Vagina (tissue), 2 donors: ENCODE data around the gene ANKS1B.

Experiments used
- POLR2A ChIP-seq, 2 donors: fragments of 450-650 bp; IDR thresholded peaks; one replicate each; pipeline ENCODE4 v1.6.1; 2017; ENCODE audit warnings: antibody characterized with exemption in 2 of 2, mild to moderate bottlenecking in 2 of 2, moderate library complexity in 2 of 2
- POLR2AphosphoS5 ChIP-seq, 2 donors: sonication (generic); formaldehyde crosslinking; IDR thresholded peaks; one replicate each; pipeline ENCODE4 v1.9.0; 2017; ENCODE audit warnings: antibody characterized with exemption in 2 of 2, mild to moderate bottlenecking in 2 of 2, low read depth in 1 of 2; ENCODE audit not compliant: insufficient read depth in 1 of 2
- TF ChIP-seq, protein P1 (sequence below), 3 experiments: fragments of 450-650 bp in 2 of 3; fragments of 200-600 bp in 1 of 3; sonication (generic) in 1 of 3; IDR thresholded peaks; one replicate each; pipeline ENCODE4 v1.5.1; 2017 to 2019; ENCODE audit warnings: antibody characterized with exemption in 3 of 3, mild to moderate bottlenecking in 2 of 3, moderate library complexity in 2 of 3

DNA sequence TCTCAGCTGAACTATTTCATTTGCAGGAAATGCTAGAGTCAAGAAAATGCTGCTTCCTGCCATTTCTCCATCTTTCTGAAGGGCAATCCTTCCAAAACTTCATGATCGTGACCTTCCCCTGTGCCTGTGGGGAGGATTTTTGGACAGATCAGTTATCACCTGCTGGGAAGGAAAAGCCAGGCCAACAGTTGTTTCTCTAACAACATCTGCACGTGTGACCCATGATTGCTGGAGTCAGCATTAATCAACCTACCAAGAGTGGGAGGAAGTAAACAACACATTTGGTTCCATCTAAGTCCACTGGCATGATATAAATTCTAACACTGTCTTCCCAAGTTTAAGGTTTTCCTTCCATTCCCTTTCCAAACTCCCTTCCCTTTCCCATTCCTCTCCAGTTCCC lies 1167.0 kb downstream of the ANKS1B start:
- TF ChIP-seq POLR2A (IDR thresholded peaks at IDR 0.05) (no peak), POLR2AphosphoS5 (IDR thresholded peaks at IDR 0.05; ENCODE audit: insufficient read depth in 1 of 2, low read depth in 1 of 2) (no peak)
- TF ChIP-seq, protein P1, sequence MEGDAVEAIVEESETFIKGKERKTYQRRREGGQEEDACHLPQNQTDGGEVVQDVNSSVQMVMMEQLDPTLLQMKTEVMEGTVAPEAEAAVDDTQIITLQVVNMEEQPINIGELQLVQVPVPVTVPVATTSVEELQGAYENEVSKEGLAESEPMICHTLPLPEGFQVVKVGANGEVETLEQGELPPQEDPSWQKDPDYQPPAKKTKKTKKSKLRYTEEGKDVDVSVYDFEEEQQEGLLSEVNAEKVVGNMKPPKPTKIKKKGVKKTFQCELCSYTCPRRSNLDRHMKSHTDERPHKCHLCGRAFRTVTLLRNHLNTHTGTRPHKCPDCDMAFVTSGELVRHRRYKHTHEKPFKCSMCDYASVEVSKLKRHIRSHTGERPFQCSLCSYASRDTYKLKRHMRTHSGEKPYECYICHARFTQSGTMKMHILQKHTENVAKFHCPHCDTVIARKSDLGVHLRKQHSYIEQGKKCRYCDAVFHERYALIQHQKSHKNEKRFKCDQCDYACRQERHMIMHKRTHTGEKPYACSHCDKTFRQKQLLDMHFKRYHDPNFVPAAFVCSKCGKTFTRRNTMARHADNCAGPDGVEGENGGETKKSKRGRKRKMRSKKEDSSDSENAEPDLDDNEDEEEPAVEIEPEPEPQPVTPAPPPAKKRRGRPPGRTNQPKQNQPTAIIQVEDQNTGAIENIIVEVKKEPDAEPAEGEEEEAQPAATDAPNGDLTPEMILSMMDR (IDR thresholded peaks at IDR 0.05), result no peak
